NCI-H1105 (cell line): ENCODE measurements around the gene IQGAP2.

Experiments
- DNase-seq: peaks from one replicate; lab custom pipeline; 2025; lab: John Stamatoyannopoulos, UW

Gene IQGAP2

DNA sequence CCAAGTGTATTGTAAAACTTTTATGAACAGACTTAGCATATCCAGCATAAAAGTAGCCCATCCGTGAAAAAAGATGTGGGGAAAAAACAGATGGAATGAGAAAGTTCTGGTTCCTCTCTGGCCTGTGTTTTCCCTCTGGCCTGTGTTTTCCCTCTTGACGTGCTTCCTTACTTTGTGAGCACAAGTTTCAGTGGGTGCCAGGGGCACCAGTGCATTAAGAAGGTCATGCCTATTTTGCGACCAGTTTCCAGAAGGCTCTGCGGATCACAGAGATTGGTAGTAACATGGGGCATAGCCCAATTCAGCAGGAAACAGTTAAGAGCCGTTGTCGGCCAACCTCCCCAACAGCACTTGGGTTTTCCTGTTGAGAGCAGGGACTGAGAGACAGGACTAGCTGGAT lies 43.7 kb downstream of the IQGAP2 start:
- DNase-seq: no peak

- no peak for DNase-seq
These were observed 46.5 kb downstream of the IQGAP2 start for GRCh38 chr5:76449606-76450005.

GRCh38 chr5:76450054-76450453 lies 47.0 kb downstream of the IQGAP2 start:
- DNase-seq: no peak

DNA sequence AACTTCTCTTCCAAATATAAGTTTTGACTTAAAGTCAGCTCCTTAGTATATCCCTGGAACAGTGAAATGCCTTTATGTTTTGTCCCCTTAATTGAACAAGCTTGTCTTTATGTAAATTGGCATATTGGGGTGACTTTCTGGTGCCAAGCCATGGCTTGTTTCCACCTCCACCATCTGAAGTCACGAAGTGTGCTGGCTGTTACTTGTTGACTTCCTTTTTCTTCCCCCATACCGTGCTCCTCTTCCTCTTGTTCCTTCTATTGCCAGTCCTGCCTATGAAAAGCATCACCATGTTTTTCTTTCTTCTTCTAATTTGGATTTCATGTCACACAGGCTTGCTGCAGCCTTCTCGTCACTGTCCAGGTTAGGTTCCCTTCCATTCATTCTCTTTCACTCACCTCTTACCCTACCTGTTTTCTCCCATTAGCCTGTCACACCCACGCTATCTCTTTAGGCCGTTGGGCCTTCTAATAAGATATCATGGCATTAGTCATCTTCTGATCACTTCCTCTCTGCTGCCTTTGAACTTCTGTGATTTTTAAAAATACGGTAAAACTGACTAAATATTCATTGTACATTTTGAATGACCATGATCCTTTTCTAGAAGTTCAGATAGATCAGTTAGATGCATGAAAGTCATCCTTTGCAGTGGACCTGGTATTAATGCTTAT lies 48.1 kb downstream of the IQGAP2 start:
- DNase-seq: no peak

DNA sequence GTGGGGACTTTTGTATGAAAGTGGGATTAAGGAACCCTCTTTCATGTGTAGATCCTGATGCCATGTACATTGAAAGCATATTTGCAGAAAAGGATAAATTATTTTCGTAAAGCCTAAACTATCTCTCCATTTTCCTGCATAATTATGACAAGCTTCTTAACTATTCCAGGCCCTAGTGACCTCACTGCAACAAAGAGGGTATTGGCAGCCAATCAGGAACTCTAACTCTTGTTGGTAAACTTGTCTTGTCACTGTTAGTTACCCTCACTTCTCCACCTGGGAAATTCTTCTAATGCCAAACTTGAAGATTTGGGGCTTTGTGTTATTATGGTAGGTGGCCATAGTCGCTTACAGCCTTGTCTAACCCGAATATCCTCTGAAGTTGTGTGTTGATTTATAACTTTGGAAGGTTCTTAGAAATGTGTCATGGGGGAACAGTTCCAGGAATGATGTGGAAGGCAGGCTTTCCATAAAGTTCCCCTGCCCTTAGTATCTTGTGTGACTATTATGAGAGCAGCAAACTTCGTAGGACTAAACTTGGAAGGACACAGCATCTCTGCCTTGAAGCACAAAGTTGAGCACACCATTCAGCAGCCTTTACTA lies 52.5 kb downstream of the IQGAP2 start:
- no peak for DNase-seq

GRCh38 chr5:76456258-76456657 lies 53.2 kb downstream of the IQGAP2 start:
- no peak for DNase-seq

GRCh38 chr5:76457674-76458485 lies 54.8 kb downstream of the IQGAP2 start:
- no peak for DNase-seq

DNA sequence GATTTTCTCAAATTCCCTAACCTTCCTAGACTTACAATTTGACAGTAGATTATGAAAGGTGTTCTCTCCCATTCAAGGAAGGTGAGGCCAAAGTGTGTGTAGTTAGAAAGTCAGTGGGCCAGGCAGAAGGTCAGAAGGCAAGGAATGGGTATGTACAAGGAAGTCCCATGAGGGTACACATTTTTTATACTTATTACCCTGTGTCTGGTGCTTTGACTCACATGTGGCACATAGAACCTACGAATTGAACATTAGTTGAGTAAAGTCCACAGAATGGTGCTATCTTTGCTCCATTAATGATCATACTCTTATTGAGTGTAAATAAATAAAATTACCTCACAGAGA lies 55.4 kb downstream of the IQGAP2 start:
- DNase-seq: no peak

DNA sequence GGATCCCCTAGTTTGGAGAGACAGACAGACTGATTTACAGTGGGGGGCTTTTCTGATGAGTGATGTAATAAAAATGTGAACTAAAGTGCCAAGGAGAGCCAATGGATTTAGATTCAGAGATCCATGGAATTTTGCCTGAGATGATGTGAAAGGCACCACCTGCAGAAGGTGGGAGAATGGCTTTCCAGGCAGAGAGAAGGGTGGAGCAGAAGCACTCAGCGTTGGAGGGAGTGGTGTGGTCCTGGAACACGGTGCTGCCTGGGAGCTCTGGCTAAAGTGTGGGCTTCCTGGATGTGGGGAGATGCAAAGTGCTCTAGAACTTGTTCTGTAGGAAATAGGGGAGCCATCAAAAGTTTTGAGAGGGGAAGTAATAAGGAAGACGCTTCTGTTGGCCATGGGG lies 57.0 kb downstream of the IQGAP2 start:
- DNase-seq: no peak

GRCh38 chr5:76462097-76462667 lies 59.1 kb downstream of the IQGAP2 start:
- no peak for DNase-seq

- DNase-seq: no peak
These were observed 64.1 kb downstream of the IQGAP2 start for GRCh38 chr5:76467216-76467615.

GRCh38 chr5:76468635-76469425 lies 65.7 kb downstream of the IQGAP2 start:
- no peak for DNase-seq

GRCh38 chr5:76469656-76470290 lies 66.7 kb downstream of the IQGAP2 start:
- DNase-seq: no peak

GRCh38 chr5:76470976-76471375 lies 67.9 kb downstream of the IQGAP2 start:
- DNase-seq: no peak

GRCh38 chr5:76471406-76471805 lies 68.3 kb downstream of the IQGAP2 start:
- DNase-seq: no peak

GRCh38 chr5:76471987-76472334 lies 68.9 kb downstream of the IQGAP2 start:
- DNase-seq: no peak

GRCh38 chr5:76472335-76473008 lies 69.4 kb downstream of the IQGAP2 start:
- DNase-seq: no peak

- DNase-seq: no peak
These were observed 69.9 kb downstream of the IQGAP2 start for GRCh38 chr5:76473009-76473336.

DNA sequence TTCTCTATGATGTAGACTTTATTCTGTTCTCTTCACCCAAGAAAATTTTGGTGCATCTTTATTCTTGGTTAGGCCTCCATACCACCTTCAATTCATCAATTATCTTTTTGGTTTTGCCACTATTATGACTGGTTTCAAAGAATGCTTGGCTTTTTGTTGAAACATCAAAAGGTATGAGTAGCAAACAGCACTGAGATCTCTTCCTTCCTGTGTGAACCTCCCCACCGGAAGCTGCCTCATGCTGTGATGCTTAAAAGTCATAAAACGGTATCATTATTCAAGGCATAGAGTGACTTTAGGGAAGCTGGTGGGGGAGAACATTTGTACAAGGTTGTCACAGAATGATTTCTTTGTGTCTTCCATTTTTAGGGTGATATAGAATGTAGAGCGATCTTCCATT lies 70.6 kb downstream of the IQGAP2 start:
- DNase-seq: no peak

DNA sequence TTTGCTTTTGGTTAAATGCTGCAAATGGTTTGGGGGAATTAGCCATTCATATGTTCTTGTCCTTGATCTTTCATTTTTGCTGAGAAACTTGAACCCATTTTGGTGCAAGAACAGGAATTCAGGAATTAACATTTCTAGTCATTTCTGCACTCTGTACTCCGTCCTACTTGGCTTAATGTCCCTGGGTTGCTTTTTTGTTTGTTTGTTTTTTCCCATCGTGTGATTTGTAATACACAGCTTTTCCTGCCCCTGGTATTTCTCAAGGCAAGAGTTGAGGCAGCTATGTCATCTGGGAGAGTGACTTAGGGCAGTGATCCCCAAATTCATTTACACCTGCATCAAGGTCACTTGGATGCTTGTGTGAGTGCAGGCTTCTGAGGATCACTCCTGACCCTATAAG lies 71.3 kb downstream of the IQGAP2 start:
- DNase-seq: no peak

DNA sequence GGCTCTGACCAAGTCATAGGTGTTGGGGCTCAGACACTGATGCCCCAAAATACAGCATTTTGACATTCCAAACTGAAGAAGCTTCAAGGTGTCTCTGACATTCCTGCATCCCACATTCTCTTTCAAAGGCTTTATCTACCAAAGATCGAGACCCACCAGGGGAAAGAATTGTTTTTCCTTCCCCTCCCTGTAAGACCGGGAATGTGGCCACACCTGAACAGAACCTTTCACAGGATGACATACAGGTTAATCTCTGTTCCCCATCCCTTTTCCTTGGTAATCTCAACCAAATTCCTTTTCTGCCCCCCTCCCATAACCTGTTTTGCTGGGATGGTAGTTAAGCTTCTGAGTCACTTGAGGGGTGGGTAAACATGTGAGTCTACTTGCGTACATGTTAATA lies 72.3 kb downstream of the IQGAP2 start:
- DNase-seq: no peak
